T-helper 2 cell treated with Interferon-gamma antibody and Interleukin-4, amounts not matched to agents 100 ng/mL and 5 ng/mL, for 36 hours (primary cell): ENCODE measurements around the gene RSU1. TPM values are rescaled to one million over a fixed set of nuclear protein-coding genes. Genes with fewer than 3 reads are reported as not detected.

Source experiments
- intact Hi-C: fragments of 100-400 bp; cut with micrococcal nuclease; formaldehyde crosslinking; loops from one replicate; pipeline ENCODE4 v1.15.1; 2023
- total RNA-seq: library from RNA; stranded (reverse); gene quantifications from 2 replicates; pipeline ENCODE4 v1.2.3, GENCODE V29; 2022

The RSU1 gene
- total RNA-seq, result 86.9 and 89.0 TPM in 2 replicates

- intact Hi-C loops, result loop anchor here (1.0 to 5.0 kb wide), 10 partner anchors 30 to 1860 kb away; partner anchors contain the start of genes MEIG1, MINDY3, NSUN6 and STAM
These were observed at the start of gene RSU1 for GRCh38 chr10:16817125-16818019. Gene RSU1 (minus strand): TSS chr10:16817424. CDS start chr10:16817081, 343 bp downstream.

DNA sequence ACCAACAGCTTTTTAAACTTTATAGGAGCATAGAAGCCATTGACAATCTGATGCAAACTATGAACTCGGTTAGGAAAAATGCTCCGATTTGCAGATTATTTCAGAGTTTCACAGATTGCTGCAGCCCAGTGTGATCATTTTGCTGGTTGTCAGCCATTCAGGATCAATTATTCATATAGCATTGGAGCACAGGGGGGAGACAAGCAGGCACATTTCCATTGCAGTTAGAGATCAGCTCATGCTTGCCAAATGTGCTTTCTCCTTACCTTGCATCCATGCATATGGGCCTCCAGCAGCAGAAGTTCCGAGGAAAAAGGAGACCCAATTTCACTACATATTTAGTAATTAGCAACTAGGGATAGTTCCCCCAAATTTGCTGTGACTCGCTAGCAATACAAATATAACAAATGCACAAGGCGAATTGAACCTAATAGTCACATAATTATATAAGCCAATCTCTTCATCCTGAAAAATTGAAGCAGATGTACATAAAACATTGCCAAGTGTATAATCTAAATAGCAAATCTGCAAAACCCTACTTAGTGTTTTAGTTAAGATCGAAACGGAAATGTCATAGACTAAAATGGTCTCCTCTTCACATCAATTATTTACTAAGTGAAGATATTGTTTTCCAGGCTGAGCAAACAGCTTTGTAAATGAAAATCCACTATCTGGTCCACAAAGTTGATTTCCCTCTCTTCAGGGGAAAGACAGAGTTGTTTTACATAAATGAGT lies 49.5 kb upstream of the RSU1 start:
- intact Hi-C loops, result no loop called here

- intact Hi-C loops, result no loop called here
These were observed 48.5 kb upstream of the RSU1 start for GRCh38 chr10:16865766-16866165.

- intact Hi-C loops, result no loop called here
These were observed 46.5 kb upstream of the RSU1 start for GRCh38 chr10:16863766-16864165.

DNA sequence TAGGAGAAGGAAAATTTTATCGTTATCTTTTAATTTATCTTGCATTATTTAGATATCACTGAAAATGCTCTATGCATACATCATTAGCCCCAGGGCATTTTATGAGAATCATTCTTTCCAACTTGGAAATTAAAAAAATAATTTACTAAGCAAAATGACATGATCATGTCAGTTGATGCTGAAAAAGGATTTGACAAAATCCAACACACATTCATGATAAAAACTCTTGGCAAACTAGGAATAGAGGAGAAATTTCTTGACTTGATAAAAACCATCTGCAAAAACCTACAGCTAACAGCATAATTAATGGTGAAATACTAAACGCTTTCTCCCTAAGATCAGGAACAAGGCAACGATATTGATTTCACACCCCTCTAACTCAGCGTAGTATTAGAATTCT lies 40.2 kb upstream of the RSU1 start:
- intact Hi-C loops, result no loop called here

DNA sequence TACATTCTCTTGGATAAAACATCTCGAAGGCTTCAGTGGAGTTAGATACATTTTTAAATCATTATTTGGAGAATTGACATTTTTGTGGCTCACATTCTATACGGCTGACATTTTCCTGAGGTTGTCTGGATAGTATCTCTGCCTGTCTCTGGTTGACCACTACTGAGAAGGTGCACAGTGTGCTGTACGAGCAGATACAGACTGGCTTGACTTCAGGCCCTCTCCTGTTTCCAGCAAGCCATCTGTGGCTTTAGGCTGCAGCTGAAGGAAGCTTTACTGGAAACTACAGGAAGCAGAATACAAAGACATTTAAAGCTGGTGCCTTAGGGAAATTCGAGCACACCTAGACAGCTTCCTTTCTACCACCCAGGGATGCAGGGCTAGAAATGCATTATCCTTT lies 39.3 kb upstream of the RSU1 start:
- intact Hi-C loops, result no loop called here

DNA sequence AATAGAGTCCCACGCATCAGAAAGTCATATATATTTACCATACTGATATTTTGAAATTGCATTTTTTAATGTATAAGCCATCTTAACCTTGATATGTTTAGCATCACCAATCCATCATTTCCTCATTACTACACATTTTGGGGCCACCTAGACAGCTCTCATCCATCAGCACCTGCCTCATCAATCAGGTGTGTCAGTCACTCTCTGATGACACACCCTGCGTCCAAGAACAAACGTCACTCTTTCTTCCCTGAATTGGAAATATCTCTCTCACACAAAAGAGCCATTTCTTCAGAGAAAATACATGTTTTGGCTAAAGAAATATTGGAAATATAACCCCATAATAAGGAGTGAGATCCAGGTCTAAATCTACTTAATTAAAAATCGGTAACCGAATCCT lies 38.9 kb upstream of the RSU1 start:
- intact Hi-C loops, result no loop called here

DNA sequence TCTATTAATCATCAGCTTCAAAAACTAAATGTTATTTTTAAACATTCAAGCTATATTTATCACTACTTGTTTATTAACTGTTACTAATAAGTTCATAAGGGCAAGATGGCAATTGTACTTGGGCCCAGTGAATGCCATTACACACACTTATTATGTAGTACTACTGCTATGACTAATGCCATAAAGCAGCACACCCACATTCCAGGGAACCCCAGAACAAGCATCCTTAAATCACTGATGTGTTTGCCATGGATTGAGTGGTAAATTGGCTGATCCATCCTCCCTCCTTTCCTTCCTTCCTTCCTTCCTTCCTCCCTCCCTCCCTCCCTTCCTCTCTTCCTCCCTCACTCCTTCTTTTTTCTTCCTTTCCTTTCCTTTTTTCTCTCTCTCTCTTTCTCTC lies 37.4 kb upstream of the RSU1 start:
- intact Hi-C loops, result no loop called here

DNA sequence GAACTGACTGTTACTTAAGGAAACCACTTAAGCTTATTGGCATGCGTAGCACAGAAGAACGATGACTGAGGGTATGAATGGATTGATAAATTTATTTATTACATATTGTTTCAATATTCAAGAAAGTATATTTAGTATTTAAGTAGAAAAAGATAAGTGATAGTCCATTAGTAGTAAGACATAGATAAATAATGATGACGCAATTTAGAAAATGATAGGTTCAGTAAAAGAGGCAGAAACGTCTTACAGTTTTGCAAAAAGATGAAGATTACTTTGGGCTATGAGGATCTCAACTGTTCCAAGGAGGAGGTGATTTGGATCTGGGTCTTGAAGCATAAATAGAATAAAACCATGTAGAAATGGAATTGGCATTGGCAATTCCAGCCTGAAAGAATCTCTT lies 36.6 kb upstream of the RSU1 start:
- intact Hi-C loops, result no loop called here

DNA sequence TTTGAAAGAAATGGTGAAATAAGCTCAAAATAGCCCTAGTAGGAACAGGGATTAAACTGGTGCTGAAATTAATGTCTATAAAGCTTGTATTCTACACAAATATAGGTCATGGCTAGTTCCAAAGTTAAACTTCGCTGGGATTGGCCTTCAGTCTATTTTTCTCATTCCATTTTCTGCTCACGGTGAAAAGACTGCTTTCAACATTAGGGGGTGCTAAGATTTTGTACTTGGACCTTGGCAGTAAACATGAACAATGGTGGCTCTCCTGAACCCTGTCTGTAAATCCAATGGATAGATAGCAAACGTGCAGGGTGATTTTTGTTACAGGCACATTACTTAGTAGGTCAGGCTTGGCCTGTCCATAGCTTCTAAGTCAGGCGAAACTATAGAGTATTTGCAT lies 36.0 kb upstream of the RSU1 start:
- intact Hi-C loops, result no loop called here

DNA sequence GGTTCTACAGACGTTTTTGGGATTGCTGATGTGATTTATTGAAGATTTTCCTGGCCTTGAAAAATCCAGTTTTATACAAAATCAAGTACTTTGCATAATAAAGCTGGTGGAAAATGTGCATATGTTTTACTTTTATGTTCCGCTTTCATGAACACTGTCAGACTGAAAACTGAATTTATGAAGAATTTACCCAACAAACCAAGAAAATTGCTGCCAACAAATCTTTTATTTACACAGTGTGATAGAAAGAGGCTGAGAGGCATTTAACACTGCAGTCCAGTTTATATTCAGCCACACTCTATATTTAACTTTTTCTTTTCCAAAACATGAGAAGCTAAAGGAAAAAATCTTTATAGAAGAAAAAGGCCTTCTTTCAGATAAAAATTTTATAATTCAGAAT lies 35.4 kb upstream of the RSU1 start:
- intact Hi-C loops, result no loop called here

- intact Hi-C loops, result loop anchor here (10.0 kb wide), 1 partner anchor 326 kb away; no protein-coding TSS in a partner anchor
These were observed 31.4 kb upstream of the RSU1 start for GRCh38 chr10:16848562-16849154.

- intact Hi-C loops, result loop anchor here (10.0 kb wide), 1 partner anchor 327 kb away; no protein-coding TSS in a partner anchor
These were observed 30.4 kb upstream of the RSU1 start for GRCh38 chr10:16847644-16848043.

DNA sequence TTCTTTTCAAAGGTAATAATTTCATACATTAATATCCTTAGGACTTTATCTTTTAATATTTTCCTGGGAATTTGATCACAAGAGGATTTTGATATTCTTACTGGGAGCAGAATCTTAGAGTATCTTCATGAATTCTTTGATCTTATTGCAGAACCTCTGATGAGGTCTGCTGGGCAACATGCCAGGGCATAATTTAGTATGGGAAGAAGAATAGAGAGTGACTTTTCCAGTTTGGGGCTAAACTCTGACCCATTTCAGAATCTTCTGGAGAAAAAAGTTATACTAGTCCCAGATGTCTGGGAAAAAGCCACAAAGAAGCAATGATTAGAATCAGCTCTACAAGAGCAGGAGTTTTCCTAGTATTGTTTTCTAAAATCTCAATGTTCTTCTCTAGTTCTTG lies 28.0 kb upstream of the RSU1 start:
- intact Hi-C loops, result loop anchor here (10.0 kb wide), 1 partner anchor 330 kb away; no protein-coding TSS in a partner anchor

DNA sequence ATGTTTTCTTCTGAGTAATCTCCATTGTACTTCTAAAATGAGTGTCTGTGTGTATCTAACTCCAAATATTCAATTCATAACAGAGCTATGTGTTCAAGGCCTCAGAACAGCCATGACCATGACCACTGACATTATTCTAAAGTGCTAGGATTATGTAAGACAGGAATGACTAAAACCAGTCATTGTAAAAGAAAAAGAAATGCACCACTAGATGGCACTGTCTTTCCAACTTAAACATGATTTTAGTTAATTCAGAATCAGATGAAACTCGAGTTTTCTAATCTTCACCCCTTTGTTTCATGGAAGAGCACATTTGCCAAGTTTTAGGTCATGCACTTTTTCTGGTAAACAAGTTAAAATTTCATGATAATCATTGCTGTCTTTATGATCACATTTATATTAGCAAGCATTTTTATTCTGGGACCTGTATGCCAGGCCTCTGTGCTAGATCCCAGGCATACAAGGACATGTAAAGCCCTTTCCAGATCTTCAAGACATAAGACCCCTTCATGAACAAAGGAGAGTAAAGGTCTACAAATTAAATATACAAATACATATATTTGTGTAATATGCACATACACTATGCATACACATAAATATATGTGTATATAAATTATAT lies 26.1 kb upstream of the RSU1 start:
- intact Hi-C loops, result loop anchor here (1.0 to 10.0 kb wide), 3 partner anchors 331 to 587 kb away; no protein-coding TSS in a partner anchor

GRCh38 chr10:16835228-16835627 lies 18.0 kb upstream of the RSU1 start:
- intact Hi-C loops, result no loop called here

- intact Hi-C loops, result no loop called here
These were observed 15.3 kb upstream of the RSU1 start for GRCh38 chr10:16832351-16833080.

- intact Hi-C loops, result loop anchor here (1.0 to 5.0 kb wide), 2 partner anchors 429 to 549 kb away; no protein-coding TSS in a partner anchor
These were observed 11.5 kb upstream of the RSU1 start for GRCh38 chr10:16828701-16829175.

DNA sequence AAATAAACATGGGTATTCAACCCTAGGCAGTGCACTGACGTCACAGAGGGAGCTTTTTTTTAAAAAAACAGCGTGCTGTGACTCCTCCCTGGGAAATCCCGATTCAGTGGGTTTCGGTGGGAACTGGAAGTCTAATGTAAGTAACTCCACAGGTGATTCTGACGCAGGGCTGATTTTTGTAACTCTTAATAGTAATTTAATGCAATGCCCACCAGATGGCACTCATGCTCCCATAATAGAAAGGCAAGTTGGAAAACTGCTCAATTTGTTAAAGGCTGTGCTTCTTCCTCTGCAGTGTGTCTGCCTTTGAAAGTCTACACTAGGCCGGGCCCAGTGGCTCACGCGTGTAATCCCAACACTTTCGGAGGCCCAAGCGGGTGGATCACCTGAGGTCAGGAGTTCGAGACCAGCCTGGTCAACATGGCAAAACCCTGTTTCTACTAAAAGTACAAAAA lies 10.9 kb upstream of the RSU1 start:
- intact Hi-C loops, result loop anchor here (1.0 to 5.0 kb wide), 2 partner anchors 429 to 549 kb away; no protein-coding TSS in a partner anchor

GRCh38 chr10:16827474-16827873 lies 10.2 kb upstream of the RSU1 start:
- intact Hi-C loops, result loop anchor here (5.0 kb wide), 1 partner anchor 550 kb away; no protein-coding TSS in a partner anchor
